ENCODE results near the gene DIP2C.

GRCh38 chr10:412109-412508 lies 277.4 kb downstream of the DIP2C start:
- no peak for TF ChIP-seq CTCF (IDR thresholded peaks at IDR 0.05)
- no peak for TF ChIP-seq EZH2 (IDR thresholded peaks at IDR 0.05; ENCODE audit: borderline replicate concordance, insufficient read depth, low read depth, low read length, poor library complexity, severe bottlenecking)
